ENCODE results near the gene KIRREL1.

Gene KIRREL1

GRCh38 chr1:158007667-158008386 is 14.4 kb downstream of the KIRREL1 start:
- no peak for DNase-seq (ENCODE audit: low spot score)

- no peak for DNase-seq (ENCODE audit: low spot score)
These were observed 15.2 kb downstream of the KIRREL1 start for GRCh38 chr1:158008630-158009029.

GRCh38 chr1:158011714-158012113 is 18.3 kb downstream of the KIRREL1 start:
- peak; percentile 60 for DNase-seq (ENCODE audit: low spot score)

- DNase-seq (ENCODE audit: low spot score), result no peak
These were observed 20.6 kb downstream of the KIRREL1 start for GRCh38 chr1:158013840-158014730.

- DNase-seq (ENCODE audit: low spot score), result no peak
These were observed 21.4 kb downstream of the KIRREL1 start for GRCh38 chr1:158014731-158015320.

- DNase-seq (ENCODE audit: low spot score), result no peak
These were observed 23.3 kb downstream of the KIRREL1 start for GRCh38 chr1:158016651-158017335.

- no peak for DNase-seq (ENCODE audit: low spot score)
These were observed 24.6 kb downstream of the KIRREL1 start for GRCh38 chr1:158017800-158018595.

- DNase-seq (ENCODE audit: low spot score), result peak; percentile 86
These were observed 25.9 kb downstream of the KIRREL1 start for GRCh38 chr1:158019171-158019868.

- DNase-seq (ENCODE audit: low spot score), result no peak
These were observed 26.9 kb downstream of the KIRREL1 start for GRCh38 chr1:158020259-158020885.

- DNase-seq (ENCODE audit: low spot score), result peak; percentile 39
These were observed 27.6 kb downstream of the KIRREL1 start for GRCh38 chr1:158020886-158021620.

GRCh38 chr1:158021721-158022120 is 28.3 kb downstream of the KIRREL1 start:
- no peak for DNase-seq (ENCODE audit: low spot score)

GRCh38 chr1:158022554-158023312 is 29.3 kb downstream of the KIRREL1 start:
- no peak for DNase-seq (ENCODE audit: low spot score)

GRCh38 chr1:158024737-158025136 is 31.3 kb downstream of the KIRREL1 start:
- DNase-seq (ENCODE audit: low spot score), result no peak

- no peak for DNase-seq (ENCODE audit: low spot score)
These were observed 32.3 kb downstream of the KIRREL1 start for GRCh38 chr1:158025576-158026230.

- DNase-seq (ENCODE audit: low spot score), result no peak
These were observed 33.2 kb downstream of the KIRREL1 start for GRCh38 chr1:158026651-158027050.

- DNase-seq (ENCODE audit: low spot score), result no peak
These were observed 34.1 kb downstream of the KIRREL1 start for GRCh38 chr1:158027508-158027907.

GRCh38 chr1:158028969-158029368 is 35.5 kb downstream of the KIRREL1 start:
- no peak for DNase-seq (ENCODE audit: low spot score)

- DNase-seq (ENCODE audit: low spot score), result no peak
These were observed 41.6 kb downstream of the KIRREL1 start for GRCh38 chr1:158035014-158035413.

Measured in AG20443 (cell line).